ENCODE data around the gene OMG.

DNA sequence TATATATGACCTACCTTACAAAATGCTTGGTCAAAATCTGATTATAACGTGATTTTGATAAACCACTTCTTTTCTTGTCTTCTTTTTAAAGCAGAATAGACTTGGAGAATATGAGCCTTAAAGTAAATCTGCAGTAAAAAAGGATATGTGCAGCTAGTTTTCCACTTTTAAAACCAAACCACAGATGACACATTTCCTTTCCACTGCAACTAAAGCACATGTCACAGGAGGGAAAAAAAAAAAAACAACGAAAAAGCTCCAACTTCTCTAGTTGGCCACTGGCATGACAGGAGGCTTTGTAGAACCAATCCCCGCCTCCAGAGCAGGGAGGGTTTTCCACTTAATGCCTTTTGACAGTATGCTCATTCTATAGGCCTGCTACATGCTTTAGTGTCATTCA, 24.4 kb upstream of the OMG start, which contains the start of gene EVI2A:
- TF ChIP-seq EZH2 (IDR thresholded peaks at IDR 0.05; ENCODE audit: borderline replicate concordance, insufficient read depth, low read depth, low read length, poor library complexity, severe bottlenecking): no peak
- TF ChIP-seq, protein P1, sequence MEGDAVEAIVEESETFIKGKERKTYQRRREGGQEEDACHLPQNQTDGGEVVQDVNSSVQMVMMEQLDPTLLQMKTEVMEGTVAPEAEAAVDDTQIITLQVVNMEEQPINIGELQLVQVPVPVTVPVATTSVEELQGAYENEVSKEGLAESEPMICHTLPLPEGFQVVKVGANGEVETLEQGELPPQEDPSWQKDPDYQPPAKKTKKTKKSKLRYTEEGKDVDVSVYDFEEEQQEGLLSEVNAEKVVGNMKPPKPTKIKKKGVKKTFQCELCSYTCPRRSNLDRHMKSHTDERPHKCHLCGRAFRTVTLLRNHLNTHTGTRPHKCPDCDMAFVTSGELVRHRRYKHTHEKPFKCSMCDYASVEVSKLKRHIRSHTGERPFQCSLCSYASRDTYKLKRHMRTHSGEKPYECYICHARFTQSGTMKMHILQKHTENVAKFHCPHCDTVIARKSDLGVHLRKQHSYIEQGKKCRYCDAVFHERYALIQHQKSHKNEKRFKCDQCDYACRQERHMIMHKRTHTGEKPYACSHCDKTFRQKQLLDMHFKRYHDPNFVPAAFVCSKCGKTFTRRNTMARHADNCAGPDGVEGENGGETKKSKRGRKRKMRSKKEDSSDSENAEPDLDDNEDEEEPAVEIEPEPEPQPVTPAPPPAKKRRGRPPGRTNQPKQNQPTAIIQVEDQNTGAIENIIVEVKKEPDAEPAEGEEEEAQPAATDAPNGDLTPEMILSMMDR (IDR thresholded peaks at IDR 0.05): no peak

Data from B cell (primary cell).